IPS-18c (cell line): ENCODE measurements around the gene TRIM15.
"Not testable (repeated sequence)": the region's sequence is repeated elsewhere in the genome, so short reads cannot be mapped to it uniquely, and the experiment has no call there.

ENCODE experiments used
- H3K4me3 ChIP-seq: 2 replicates; pipeline ENCODE4 v1.7.0; 2013; ENCODE audit warnings: low read depth, mild to moderate bottlenecking, low read length, moderate library complexity; ENCODE audit not compliant: insufficient read depth
- H3K9me3 ChIP-seq: one replicate; pipeline ENCODE4 v1.6.1; 2013; ENCODE audit warnings: mild to moderate bottlenecking, low read length, moderate library complexity; ENCODE audit not compliant: control insufficient read depth, insufficient read depth

Gene TRIM15

DNA sequence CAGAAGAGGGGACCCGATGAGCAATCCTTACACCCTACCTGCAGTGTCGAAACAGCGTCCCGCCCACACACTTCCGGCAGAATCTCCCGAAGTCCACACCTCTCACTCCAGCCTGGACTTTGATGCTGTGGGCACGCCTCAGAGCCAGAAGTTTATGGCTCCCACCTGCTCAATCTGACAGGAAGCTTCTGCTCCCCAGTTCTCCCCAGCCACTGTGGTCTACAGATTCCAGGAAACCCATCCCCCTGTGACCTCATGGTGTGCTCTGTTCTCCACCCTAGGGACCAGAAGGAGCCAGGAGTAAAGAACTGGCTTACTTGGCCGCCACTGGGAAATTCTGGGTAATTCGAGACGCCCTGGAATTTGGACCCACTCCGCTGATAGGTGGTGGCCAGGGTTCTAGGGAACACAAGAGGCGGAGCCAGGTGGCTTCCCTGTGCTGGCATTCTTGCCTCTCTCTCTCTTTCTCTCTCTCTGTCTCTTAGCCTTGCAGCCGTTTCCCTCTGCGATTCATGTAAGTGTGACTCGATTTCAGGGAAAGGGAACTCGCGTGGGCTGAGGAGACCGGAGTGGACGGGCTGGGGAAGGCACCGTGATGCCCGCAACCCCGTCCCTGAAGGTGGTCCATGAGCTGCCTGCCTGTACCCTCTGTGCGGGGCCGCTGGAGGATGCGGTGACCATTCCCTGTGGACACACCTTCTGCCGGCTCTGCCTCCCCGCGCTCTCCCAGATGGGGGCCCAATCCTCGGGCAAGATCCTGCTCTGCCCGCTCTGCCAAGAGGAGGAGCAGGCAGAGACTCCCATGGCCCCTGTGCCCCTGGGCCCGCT lies at the start of gene TRIM15:
Gene TRIM15 (plus strand): TSS at position 457 of the 828 bp plus-strand sequence. CDS start 139 bp downstream, at position 596.
- Histone ChIP-seq H3K4me3 (no peak within 1 kb of the TSS), H3K9me3 (no peaks in the 10 kb centered on the region)

DNA sequence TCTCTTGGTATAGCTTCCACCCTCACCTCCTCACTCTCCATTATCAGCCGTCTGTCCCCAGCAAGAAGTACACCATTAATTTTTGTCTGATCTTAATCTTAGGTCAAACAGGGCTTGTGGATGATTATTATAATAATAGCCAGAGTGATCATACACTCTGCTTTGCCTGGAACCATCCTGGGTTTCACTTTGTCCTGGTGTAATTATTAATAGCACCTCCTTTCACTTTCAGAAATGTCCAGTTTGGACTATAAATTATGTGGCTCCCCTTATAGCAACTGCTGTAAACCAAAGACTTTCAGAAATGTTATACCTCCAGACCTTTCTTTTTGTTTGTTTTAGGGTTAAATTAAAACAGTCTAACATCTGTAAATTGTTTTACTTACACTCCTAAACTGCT lies 49.5 kb upstream of the TRIM15 start:
- no peak overlapping the region for H3K4me3 ChIP-seq

DNA sequence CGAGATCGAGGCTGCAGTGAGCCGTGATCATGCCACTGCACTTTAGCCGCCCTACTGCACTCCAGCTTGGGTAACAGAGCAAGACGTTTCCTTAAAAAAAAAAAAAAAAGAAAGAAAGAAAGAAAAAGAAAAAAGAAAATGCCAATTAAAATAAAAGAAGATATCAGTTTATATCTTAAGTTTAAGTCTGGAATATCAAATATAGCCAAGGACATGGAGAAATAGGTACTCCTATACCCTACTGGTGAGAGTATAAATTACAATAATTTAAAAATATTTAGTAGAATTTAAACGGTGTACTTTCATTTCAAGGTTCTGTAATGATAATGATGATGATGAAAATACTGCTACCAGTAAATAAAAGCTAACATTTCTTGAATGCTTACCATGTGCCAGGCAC lies 46.6 kb upstream of the TRIM15 start:
- Histone ChIP-seq H3K4me3 (no peak overlapping the region), H3K9me3 (no peaks in the 10 kb centered on the region)

More for the DNA sequence above, 49.5 kb upstream of the TRIM15 start:
- no peaks in the 10 kb centered on the region for H3K9me3 ChIP-seq

DNA sequence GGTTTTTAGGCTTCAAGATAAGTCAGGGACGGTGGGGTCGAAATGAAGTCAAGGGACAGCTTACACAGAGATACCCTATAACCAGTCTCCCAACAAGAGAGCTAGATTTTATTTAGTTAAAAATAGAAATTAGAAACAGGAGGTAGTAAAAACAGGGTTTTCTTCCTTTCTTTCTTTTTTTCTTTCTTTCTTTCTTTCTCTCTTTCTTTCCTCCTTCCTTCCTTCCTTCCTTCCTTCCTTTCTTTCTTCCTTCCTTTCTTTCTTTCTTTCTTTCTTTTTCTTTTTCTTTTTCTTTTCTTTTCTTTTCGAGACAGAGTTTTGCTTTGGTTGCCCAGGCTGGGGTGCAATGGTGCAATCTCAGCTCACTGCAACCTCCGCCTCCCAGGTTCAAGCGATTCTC lies 44.7 kb upstream of the TRIM15 start:
- H3K9me3 ChIP-seq, H3K4me3 ChIP-seq: not testable (repeated sequence)

DNA sequence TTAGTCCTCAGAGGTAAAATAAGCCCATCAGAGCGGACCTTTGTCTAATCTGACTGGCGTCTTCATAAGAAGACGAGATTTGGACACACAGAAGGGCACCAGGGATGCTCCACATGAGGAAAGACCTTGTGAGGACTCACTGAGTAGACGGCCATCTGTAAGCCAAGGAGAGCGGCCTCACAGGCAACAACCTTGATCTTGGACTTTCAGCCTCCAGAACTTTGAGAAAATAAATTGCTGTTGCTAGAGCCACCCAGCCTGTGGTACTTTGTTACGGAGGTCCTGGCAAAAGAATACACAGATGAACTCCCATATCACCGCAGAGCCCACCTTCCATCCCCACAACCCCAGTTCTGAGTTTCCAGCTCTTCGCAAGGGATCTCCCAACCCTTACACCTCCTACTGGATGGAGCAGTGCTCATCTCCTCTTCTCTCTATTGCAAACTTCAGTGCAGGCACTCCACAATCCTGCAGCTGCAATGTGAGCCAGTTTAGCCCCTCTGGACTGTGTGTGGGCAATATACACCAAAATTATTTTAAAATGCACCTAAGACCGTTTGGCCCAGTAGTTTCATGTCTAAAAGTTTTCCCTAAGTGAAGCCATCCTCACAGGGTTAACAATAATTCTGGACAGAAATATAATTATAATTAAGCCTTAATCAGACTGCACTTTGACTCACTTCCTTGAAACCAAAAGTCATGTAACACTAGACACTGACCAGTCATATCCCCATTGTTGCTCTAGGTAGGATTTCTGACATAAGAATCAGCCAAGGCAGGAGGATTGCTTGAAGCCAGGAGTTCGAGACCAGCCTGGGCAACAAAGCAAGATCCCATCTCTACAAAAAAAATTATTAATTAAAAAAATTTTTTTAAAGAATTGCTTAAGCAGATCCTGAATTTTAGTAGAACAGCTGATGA lies 41.6 kb upstream of the TRIM15 start:
- no peak overlapping the region for H3K4me3 ChIP-seq
- H3K9me3 ChIP-seq, result no peaks in the 10 kb centered on the region

DNA sequence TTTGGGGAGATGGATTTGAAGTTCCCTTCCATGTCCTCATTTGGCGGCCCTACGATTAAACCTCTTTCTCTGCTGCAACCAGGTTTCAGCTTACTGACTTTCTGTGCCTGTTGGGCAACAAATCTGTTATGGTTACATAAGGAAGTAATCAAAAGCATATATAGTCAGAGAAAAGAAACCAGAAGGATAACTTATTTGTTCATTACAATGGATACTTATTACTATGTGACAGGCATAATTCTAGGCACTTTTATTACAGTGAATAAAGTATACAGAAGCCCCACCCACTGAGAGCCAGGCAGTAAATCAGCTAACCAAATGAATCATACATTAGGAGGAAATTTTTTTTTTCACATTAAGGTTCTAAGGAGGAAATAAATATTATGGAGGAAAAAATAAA lies 40.8 kb upstream of the TRIM15 start:
- H3K4me3 ChIP-seq, result no peak overlapping the region
- H3K9me3 ChIP-seq, result no peaks in the 10 kb centered on the region

DNA sequence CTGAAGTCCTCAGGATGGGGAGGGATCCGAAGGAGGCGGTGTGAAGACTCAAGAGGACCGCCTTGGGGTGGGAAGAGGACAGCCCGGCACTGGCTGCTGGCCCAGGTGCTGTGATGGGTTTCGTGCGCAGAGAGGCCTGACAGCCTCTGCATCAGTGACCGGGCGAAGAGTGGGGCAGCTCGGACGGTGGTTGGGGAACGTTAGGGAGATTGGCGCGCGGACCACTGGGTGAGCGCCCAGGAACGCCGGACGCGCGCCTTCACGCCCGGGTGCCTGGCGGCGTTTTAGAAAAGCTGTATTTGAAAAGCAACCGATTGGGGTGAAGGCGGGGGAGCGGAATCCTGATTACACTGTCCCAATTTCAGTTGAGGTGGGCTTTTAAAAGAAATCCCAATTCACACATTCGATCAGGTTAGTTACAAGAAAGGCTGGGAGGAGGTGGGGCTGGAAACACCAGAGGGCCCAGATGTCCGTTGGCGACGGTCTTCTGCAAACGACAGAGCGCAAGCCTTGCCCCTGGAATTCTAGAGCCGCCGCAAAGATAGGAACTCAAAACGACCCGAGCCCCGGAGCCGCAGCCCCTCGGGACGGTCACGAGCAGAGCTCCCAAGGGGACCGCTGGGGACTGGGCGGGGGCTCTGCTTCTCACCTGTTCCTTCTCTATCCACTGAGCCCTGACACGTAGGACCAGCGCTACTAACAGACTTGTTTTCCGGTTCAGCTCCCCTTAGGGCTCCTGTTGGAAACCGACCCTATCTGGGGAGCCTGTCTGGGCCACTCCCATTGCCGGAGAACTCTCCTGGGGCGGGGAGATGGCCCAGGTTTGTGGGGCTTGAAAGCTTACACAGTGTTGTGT lies 35.9 kb upstream of the TRIM15 start:
- Histone ChIP-seq H3K9me3 (no peaks in the 10 kb centered on the region), H3K4me3 (peak overlapping the region; percentile 53)

DNA sequence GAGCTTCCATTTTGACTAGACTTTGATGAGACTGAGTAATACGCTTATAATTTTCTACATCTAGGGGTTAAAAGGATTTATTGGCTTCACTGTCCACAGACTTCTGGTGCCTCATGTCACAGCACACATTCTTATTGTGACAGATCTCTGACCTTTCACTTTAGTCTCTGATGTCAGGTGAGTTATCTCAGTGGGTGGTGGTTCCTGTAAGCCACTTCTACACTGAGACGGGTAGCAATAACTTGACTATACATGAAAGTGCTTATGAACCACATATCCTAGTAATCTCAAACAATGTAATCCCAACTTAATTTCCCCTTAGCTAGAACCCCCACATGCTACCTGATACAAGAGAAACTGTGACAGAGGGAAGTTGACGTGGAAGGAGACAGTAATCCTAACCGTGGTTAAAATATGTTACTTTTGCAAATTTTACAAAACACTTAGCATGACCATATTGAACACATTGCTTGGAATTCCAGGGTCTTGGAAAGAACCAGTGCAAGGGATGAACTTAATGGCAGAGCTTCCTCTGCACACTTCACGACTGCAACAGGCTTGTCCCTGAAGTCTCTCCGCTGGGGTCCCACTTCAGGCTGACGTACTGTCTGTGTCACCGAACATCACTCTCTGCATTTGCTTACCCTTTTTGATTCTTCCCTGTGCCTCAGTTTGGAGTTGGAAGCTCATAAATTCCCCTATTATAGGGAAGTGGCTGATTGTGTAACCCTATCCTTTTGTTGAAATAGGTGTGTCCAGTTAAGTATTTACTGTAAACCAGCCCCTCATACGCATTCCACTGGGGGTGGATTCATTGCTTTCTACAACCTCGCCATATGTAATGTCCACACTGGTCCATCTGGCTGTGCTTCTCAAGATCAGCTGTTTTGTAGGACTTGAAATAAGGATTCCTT lies 33.8 kb upstream of the TRIM15 start:
- Histone ChIP-seq H3K4me3 (no peak overlapping the region), H3K9me3 (no peaks in the 10 kb centered on the region)

DNA sequence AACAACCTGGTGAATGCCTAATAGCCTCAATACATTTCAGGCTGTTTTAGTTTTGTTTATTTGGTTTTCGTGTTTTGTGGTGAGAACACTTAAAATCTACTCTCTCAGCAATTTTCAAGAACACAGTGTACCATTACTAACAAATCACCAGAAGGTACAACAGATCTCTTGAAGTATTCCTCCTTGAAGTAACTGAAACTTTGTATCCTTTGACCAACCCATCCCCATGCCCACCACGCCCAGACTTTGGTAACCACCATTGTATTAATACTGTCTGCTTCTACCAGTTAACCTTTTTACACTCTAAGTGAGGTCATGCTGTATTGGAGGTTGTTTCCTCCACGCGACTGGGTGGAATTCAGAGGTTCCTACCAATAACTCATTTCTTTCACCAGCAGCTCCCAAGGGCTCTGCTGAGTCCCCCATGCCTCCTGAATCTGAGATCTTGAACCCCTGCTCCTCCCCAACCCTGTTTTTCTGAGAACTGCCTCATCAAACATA lies 33.1 kb upstream of the TRIM15 start:
- Histone ChIP-seq H3K9me3 (no peaks in the 10 kb centered on the region), H3K4me3 (no peak overlapping the region)

DNA sequence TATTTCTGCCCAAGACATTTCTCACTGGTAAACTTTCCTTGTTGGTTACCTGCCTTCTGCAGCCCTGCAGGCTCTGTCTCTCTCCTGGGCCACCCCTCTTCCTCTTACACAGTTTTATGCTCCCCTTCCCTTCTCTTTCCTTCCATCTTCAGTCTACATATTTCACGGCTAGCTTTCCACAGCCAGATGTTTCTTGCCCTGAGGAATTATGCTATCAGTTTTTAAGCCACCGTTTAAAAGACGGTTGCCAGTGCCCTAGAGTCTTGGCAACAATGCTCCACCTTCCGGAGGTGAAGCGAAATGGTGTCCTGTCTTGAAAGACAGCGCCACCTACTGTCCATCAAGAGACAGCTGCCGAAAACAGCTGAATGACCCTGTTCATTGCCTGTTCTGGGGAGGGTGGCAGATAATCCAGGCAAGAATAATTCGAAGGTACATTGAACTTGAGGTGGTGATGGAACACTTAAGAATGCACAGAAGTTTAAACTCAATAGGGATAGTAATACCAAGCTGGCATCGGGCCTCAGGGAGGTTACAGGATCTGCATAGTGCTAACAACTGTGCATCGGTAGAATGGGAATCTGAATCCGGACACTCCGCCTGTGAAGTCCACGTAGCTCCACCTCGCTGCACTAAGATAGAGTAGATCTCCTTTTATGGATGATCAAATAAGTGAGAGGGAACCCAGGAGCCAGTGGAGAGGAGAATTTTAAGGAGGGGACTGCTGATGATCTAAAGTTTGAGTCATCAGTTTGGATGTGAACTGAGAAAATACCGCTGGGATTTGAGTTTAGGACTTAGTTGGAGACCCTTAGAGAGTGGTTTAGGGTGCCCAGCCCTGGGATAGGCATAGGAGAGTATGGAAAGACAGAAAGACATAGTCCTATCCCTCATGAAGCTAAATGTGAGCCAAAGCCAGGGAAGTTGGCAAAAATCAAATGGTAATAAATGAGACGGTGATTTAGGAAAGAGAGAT lies 32.2 kb upstream of the TRIM15 start:
- no peak overlapping the region for H3K4me3 ChIP-seq
- H3K9me3 ChIP-seq, result no peaks in the 10 kb centered on the region

DNA sequence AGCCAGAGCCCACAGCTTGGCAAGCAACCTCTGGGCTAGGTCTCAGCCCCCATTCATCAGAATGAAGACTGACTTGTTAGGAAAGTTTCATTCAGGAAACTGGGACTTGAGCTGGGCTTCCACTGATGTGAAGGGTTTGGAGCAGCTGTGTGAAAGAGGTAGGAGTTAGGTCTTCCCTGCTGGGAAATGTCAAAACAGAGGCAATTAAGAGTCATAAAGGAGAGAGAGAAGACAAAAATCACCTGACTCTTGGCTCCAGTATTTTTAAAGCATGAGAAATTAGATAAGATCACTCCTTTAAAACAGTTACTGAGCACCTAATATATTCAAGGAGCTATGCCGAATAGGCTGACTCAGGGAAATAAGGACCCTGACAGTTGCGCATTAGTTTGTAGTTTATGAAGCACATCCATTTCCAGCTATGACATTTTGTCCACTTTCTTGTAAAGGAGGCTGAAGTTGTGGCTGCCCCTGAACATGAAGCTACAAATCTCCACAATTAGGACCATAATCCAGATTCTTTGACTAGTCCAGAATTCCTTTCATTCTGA lies 31.3 kb upstream of the TRIM15 start:
- no peak overlapping the region for H3K4me3 ChIP-seq
- H3K9me3 ChIP-seq, result no peaks in the 10 kb centered on the region

DNA sequence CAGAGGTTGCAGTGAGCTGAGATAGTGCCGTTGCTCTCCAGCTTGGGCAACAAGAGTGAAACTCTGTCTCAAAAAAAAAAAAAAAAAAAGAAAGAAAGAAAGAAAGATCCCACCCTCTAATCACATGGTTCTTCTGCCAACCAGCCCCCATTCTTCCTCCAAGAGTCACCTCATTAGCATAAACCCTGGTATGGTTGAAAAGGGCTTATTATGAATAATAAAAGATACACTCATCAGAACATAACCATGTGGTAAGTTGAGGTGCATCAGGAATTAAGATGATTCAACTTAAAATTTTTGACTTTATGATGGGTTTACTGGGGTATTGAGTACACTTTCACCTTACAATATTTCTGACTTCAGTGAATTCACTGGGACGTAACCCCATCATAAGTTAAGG lies 28.2 kb upstream of the TRIM15 start:
- Histone ChIP-seq H3K4me3 (no peak overlapping the region), H3K9me3 (no peaks in the 10 kb centered on the region)

DNA sequence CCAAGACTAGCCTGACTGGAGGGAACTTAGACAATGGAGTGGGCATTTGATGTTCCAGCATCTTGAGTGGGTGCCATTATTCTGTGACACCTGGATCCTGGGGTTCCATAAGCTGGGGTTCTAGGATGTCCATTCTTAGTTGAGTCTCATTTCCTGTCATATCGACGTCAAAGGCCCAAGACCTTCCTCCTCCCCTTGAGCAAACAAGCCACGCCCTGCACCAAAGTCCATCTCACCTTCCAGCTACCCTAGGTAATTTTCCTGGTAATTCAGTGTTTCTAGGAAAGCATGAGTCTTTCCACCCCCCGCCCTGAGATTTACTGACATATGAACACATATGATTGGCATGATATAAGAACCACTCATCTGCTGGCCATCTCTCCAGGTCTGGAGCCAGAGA lies 27.6 kb upstream of the TRIM15 start, which contains the start of gene TRIM40:
Gene TRIM40 (plus strand): TSS at position 384 of the 400 bp plus-strand sequence. CDS start 897 bp downstream, outside the sequence.
- H3K9me3 ChIP-seq, result no peaks in the 10 kb centered on the region
- H3K4me3 ChIP-seq, result no peak within 1 kb of the TSS

DNA sequence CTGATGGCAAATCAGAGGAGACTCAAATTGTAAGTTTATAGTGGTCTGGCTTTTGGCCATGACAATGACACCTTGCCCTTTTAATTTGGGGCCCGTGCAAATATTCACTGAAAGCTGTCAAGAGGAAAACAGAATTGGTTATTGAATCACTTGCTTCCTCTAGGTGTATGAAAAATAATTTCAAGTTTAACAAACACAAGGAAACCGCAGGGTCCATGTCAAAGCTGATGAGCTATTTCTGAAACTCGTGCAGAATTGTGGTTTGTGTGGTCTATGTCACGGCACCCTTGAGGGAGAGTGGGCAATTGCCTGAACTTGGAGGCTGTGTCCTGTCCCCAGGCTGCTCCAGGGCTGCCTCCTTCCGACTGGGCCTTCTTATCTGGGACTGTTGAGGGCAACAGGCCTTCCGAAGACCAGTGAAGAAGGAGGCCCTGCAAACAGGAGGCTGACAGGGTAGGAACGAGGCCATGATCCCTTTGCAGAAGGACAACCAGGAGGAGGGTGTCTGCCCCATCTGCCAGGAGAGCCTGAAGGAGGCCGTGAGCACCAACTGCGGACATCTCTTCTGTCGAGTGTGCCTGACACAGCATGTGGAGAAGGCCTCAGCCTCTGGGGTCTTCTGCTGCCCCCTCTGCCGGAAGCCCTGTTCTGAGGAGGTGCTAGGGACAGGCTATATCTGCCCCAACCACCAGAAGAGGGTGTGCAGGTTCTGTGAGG lies 26.6 kb upstream of the TRIM15 start:
- no peaks in the 10 kb centered on the region for H3K9me3 ChIP-seq

More for the DNA sequence above, 26.6 kb upstream of the TRIM15 start:
- H3K4me3 ChIP-seq, result no peak overlapping the region
